ENCODE data around the gene BCAS3.

The BCAS3 gene

GRCh38 chr17:61383689-61384201 lies 706.1 kb downstream of the BCAS3 start:
- no peak for DNase-seq (ENCODE audit: low read depth)

DNA sequence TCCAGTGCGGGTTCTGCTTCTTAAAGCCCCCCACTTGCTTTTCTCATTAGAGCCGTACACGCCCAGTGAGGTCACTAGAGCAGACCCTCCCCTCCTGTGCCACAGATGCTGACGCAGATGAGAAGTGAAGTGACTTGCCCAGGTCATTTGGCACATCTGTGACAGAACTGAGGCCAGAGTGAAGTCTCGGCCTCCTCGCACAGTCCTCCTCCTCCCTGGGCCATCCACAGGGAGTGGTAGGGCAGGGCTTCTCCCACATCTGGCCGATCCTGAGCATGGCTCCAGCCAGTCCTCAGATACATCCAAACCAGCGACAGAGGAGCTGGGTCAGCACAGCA lies 706.7 kb downstream of the BCAS3 start:
- no peak for DNase-seq (ENCODE audit: low read depth)

DNA sequence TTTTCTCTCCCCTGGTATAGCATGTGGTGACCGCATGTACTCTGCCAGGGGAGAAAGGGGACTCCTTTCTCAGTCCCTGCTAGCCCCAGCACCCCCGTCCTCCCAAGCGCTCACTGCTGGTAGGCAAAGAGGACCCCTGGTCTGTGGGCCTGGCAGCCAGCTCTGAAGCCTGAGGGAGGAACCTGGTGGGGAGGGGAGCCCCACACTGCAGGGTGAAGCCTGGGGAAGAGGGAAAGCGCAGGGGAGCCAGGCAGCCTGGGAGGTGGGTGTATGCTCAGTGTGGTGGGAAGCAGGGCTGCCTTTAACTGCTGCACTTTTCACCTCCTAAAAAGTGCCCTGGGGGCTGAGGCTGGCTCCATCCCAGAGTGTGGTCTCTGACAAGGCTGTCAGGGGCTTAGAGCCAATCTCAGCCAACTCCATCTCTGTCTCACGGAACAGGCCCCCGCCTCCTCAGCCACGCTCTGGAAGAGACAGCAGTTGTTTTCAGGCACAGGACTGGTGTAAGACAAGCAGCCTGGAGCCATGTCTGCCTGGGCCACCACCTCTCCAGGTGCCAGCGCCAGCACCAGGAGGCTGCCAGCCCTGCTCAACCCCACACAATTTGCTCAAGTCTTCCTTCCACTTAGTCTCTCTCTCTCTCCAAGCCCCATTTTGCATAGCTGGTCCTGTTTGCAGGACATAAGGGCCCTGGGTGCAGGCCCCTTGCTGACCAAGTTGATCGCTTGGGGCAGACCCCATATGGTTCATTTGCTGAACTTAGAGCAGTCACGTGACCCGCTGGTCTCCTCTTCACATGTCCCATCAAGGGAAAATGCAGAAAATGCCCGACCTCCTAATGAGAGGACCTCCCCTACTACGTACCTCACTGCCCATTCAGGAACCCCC lies 707.3 kb downstream of the BCAS3 start:
- no peak for DNase-seq (ENCODE audit: low read depth)

DNA sequence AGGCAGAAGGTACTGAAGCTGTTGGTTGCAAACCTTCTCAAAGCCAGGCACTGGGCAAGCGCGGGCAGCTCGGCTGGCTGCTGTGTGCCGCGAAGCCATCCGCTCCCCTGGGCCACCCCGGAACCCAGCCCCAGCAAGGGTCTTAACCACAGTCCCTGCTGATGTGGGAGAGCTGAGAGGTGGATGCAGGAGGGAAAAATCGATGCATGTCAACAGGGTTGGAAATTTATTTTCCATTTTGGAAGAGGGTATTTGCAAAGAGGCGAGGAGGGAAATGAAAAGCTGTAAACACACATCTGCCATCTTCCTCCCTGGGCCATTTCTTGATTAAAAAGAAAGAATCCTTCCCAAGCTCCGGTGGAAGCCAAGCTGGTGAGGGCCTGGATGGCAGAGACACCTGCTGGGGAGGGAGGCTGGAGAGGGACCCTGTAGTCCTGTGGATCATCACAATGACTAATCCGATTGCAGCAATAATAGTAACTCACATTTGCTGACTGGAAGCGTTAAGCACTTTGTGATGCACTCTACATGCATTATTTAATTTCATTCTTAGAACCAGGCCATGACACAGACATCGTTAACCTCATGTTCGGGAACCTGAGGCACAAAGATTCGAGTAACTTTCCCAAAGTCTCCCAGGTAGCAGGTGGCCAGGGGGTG lies 708.1 kb downstream of the BCAS3 start:
- DNase-seq (ENCODE audit: low read depth) = no peak

GRCh38 chr17:61386251-61386650 lies 708.6 kb downstream of the BCAS3 start:
- DNase-seq (ENCODE audit: low read depth) = no peak

DNA sequence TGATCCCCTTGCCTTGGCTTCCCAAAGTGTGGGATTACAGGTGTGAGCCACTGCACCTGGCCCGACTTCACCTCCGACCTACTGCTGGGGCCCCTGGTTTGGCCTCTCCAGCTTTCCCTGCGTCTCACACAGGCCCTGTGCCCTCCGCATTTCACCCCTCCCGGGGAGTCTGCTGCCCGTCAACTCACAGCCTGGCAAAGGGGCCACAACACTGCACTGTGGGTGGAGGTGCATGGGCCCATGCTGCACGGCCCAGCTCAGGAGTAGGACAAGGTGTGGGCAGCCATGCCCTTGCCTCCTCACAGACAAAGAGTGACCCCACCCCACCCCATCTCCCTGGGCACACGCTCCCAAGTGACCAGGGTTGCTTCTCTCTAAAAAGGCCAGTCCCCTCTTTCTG lies 709.4 kb downstream of the BCAS3 start:
- DNase-seq (ENCODE audit: low read depth) = no peak

DNA sequence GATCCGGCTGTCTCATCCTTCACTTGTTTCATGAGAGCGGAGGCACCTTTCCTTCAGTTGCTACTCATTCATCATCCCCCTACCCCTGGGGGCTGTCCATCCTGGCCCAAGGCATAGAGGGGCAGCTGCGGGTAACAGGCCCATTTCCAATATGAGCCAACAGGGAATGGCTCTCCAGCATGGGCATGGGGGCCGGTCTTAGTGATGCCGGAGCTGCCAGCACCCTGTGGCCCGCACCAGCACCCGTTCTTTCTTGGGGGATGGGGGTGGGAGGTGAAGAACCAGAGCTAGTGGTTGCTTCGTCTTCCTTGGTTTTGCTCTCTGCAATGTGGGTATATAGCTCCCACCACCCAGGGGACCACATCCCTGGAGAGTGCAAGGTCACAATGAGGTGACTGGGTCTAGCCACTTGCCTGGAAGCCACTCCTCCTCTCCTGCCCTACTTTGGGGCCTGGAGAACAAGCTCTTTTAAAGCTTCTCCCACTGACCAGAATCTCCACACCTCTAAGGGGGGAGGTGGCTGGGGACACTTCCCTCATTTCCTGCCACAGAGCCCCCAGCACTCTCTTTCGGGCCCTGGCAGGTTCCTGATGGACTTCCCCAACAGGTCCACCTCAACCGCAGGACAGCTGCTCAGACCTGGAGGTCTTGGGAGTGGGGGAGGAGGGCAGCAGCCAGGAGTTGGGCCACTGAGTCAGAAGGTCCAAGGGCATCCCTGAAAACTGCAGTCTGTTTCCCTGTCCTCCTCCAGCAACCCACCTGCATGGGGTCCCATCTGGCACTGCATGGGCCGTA lies 710.1 kb downstream of the BCAS3 start:
- DNase-seq (ENCODE audit: low read depth) = no peak

DNA sequence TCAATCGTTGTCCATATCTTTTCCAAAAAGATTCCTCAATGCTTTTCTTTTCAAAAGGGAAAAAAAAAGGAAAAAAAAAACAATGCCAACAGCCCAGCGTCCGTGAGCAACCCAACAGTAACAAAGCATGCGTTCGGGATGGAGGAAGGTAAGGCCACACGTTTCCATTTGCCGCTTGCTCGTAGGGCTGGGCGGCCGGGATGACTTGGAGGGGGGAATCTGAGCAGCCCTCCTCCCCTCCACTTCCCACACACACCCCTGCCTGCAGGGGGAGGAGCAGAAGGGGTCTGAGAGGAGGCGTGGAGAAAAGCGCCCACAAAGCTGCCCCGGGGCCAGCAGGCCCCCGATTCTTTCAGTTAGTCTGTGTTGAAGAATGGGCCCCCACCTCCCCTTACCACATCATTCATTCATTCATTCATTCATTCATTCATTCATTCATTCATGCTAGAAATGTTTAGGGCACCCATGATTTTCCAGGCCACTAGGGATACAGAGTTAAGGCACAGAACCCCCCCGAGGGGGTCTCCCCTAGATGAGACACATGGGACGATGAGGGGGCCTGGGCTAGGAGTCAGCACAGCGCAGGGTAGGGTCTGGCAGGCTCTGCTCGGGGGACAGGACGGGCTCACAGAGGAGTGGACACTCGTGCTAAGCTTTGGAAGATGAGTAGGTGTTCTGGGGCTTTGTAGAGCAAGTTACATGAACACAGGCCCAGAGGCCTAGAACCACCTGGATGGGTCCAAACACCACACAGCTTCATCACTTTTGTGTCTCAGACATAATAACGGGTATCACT lies 711.1 kb downstream of the BCAS3 start:
- DNase-seq (ENCODE audit: low read depth) = no peak

DNA sequence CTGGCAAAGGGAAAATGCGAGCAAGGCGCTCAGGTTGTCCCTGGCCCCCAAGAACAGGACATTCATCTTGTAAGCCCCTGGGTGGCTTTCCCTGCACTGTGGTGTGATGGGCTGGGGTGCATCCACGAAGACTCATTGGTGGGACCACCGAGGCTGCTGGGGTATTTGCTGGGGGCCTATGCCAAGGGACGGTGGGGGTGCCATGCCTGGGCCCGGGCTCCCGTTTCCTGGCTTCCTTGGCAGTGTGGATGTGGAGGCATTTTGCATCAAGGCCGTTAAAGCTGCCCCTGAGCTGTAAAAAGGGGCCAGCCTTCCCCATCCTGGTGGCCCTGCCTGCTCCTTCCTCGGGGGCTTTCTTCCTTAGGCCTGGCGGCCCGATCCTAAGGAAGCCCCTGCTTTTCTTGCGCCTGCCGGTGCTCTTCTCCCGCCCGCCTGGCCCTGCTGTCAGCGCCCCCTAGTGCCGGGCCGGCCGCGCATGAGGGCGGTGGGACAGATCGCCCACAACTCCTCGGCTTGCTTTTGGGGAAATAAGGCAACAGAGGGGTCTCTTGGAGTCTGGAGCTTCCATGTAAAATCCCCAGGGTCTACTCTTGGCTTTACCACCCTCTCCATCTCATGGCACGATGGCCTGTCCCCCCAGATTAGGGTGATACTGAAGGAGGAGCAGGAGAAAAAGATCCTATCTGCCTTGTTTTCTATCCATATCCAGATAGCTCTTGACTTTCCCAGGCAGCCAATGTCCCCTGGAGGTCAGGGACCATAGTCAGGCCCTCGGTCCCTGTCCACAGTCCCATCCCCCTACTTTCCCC lies 712.2 kb downstream of the BCAS3 start:
- DNase-seq (ENCODE audit: low read depth) = no peak

GRCh38 chr17:61390479-61390791 lies 712.8 kb downstream of the BCAS3 start:
- no peak for DNase-seq (ENCODE audit: low read depth)

GRCh38 chr17:61391595-61392291 lies 714.1 kb downstream of the BCAS3 start:
- DNase-seq (ENCODE audit: low read depth) = no peak

- DNase-seq (ENCODE audit: low read depth) = no peak
Observed at GRCh38 chr17:61392679-61393078, 715.0 kb downstream of the BCAS3 start.

GRCh38 chr17:61393550-61393903 lies 715.9 kb downstream of the BCAS3 start:
- no peak for DNase-seq (ENCODE audit: low read depth)

- DNase-seq (ENCODE audit: low read depth) = no peak
Observed at GRCh38 chr17:61393904-61394629, 716.4 kb downstream of the BCAS3 start.

DNA sequence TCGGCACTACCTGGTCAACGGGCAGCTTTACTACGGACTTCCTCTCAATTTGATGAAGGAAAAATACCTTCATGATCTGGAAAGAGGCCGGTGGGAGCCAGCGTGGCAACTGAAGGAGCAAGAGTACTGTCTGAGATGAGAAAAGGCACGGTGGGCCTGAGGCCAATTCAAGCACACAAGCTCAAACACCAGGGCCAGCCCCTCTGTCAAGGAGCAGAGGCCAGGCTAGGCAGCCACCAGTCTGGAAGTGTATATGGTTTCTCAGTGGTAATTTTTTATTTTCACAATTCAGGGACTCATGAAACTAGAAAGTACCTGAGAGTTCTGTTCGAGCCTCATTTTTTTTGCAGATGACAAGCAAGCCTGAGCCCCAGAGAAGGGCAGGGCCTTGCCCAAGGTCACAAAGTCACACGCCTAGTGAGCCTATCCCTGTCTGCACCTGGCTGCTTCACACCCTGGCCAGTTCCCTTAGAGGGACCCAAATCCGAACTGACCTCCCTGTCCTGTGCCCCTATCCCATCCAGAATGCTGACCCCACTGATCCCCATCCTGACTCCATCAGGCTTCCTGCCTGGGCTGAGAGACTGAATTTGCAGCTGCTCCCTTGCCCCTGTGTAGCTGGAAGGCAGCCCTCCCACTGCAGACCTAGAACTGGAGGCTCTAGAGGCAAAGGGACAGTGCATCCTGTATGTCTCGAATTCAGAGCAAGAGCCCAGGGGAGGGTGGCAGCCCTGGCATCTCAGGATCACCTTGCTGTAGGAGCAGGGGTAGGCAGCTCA lies 717.2 kb downstream of the BCAS3 start:
- DNase-seq (ENCODE audit: low read depth) = no peak

DNA sequence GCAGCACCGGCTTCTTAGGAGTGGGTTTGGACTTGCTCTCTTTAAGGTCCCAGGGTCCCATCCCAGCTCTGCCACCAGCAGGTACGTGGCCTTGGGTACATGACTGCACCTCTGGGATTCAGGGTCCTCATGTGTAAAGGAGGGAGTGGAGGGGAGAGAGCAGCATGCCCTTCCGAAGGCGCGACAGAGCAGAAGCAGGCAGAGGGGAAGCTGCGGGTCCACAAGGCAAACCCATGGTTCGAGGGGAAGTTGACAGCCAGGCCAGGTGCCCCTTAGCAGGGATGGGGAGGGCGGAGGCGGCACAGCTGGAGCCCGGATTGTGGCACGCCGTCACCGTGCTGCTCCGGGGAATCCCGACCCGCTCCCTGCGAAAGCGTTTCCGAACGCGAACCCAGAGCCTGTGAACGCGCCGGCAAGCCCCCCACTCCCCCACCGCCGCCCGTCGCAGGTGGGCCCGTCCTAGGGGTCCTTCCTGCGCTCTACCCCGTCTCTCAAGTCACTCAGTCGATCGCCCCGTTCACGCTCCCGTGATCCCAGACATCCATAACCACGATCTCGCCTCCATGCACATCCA lies 717.8 kb downstream of the BCAS3 start:
- no peak for DNase-seq (ENCODE audit: low read depth)

DNA sequence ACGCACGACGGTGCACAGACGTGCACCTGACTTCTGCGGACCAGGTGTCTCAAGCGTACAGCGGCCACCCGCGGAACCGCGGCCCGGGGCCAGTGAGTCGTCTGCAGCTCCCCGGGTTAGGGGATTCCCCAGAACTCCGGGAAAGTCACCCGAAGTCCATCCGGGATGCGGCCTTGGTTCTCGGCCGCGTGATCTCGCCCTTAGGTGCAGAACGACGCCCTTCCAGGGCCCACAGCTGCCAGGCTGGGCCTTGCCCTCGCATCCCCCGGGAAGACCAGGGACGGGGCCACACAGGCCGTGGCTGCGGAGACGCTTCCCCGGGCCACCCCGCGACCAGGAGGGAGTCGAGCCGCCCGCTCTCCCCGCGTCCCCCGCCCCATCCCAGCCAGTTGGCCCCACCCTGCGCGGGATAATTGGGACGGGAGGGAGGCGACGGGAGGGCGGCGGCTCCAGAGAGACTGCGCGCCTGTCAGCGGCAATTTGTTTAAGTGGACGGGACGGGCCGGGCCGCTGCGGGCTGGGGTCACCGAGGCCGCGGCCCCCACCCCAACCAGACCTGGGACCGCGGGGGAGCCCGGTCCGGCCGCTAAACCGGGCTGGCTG lies 718.4 kb downstream of the BCAS3 start:
- DNase-seq (ENCODE audit: low read depth) = no peak

- no peak for DNase-seq (ENCODE audit: low read depth)
Observed at GRCh38 chr17:61396586-61397085, 719.0 kb downstream of the BCAS3 start.
